Measurements from ENCODE around the gene EMILIN1.

The EMILIN1 gene

DNA sequence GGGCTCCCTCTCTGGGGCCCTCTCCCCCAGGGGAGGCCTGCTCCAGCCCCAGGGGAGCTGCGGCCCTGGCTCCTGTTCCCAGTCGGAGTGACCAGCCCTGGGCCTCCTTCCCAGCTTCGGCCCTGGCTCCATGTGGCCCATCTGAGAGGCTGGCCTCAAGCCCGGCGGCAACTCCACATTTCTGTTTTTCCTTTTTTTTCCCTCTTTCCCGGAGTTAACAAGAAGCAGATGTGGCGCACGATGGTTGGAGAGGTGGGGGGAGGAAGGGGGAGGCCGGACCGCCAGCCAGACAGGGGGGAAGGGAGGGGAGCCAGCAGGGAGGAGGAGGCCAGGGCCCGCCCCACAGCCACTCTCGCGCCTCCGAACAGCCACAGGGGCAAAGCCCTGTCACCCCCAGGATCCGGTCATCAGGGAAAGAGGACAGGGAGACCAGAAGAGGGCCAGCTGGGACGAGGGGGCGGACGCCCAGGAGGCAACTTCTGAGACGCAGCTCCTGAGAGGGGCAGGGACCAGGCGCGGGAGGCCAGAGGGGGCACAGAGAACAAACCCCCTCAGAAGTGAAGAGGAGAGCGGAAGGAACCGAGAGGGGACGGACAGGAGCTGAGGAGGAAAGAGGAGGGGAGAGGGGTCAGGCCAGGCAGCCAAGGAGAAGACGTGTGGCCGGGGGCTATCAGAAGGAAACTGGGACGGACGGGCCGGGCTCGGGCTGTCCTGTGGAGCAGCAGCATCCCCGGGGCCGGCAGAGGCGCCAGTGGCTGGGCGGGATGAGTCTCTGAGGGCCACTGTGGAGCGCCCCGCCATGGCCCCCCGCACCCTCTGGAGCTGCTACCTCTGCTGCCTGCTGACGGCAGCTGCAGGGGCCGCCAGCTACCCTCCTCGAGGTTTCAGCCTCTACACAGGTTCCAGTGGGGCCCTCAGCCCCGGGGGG is at the start of gene EMILIN1:
EMILIN1 (plus strand) TSS at position 349 of the 928 bp plus-strand sequence; CDS start at position 800, 451 bp downstream.
- no peak for DNase-seq

DNA sequence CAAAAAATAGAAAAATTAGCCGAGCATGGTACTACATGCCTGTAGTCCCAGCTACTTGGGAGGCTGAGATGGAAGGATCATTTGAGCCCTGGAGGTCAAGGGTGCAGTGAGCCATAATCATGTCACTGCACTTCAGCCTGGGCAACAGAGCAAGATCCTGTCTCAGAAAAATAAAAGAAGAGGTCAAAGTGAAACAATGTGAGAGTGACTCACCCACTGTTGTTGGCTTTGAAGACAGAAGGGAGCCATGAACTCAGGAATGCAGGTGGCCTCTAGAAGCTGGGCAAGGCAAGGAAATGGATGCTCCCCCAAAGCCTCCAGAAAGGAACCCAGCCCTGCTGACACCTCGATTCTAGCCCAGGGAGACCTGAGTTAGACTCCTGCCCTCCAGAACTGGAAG is 49.4 kb upstream of the EMILIN1 start:
- no peak for DNase-seq

DNA sequence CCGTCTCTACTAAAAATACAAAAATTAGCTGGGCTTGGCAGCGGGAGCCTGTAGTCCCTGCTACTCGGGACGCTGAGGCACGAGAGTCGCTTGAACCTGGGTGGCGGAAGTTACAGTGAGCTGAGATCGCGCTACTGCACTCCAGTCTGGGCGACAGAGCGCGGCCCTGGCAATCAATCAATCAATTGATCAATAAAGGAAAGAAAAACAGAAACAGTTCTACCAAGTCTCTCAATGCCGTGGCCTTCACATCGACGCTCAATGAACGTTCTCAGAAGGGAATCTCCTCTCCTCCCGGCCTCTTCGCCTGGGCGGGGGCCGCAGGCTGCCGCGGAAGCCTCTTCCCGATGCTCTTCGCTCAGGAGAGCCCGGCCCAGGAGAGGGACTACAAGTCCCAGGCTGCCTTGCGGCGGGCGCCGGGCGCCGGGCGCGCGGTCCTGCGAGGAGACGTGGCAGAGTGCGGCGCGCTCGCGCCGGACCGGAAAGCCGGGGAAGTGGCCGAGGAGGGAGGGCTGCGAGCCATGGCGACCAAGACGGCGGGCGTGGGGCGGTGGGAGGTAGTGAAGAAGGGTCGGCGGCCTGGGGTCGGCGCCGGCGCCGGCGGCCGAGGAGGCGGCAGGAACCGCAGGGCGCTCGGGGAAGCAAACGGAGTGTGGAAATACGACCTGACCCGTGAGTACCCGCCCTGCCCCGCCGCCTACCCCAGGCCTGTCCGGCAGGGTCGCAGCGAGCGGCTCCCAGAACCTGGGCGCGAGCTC is 45.7 kb upstream of the EMILIN1 start, which contains the start of gene TMEM214:
TMEM214 (plus strand) TSS at position 471 of the 758 bp plus-strand sequence; CDS start at position 522, 51 bp downstream.
- peak; percentile 88 for DNase-seq

DNA sequence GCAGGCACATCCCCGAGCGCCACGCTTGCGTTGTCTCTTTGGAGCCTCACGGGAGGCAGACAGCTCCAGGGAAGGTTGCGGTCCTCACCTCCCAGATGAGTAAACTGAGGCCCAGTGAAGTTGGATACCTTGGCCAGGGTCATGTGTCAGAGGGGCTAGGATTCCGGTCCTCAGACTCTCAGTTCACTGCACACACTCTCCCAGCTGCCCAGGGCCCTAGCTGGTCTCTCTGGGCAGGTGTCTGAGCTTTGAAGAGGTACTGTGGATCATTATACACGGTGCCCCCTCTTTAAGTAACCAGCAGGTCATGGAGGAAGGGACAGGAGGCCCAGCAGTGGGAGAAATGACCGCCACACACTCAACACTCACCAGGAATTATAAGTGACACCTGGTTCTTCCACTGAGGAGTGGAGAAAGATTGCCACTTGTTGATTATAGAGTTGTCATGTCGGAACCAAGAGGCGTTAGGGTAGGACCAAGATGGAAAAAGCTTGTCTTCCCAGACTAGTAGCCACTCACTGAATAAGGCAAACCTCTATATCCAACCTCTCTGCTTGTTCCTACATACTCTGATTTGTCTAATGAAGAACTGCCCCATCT is 45.1 kb upstream of the EMILIN1 start:
- no peak for DNase-seq

DNA sequence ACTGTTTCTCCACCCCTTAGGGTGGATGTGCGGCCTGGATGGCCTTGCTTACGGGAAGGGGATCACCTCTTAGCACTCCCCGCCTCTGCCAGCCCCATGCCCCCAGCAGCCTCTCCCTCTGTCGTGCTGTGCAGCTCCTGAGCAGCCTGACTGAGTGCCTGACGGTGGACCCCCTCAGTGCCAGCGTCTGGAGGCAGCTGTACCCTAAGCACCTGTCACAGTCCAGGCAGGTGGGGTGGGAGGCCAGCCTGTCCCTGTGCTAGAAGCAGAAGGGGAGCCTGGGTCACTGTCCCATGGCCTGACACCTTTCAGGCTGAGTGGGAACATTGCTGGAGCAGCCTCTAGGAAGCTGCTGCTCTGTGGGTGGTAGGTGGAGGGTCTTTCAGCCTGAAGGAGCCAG is 40.4 kb upstream of the EMILIN1 start:
- DNase-seq, result no peak

DNA sequence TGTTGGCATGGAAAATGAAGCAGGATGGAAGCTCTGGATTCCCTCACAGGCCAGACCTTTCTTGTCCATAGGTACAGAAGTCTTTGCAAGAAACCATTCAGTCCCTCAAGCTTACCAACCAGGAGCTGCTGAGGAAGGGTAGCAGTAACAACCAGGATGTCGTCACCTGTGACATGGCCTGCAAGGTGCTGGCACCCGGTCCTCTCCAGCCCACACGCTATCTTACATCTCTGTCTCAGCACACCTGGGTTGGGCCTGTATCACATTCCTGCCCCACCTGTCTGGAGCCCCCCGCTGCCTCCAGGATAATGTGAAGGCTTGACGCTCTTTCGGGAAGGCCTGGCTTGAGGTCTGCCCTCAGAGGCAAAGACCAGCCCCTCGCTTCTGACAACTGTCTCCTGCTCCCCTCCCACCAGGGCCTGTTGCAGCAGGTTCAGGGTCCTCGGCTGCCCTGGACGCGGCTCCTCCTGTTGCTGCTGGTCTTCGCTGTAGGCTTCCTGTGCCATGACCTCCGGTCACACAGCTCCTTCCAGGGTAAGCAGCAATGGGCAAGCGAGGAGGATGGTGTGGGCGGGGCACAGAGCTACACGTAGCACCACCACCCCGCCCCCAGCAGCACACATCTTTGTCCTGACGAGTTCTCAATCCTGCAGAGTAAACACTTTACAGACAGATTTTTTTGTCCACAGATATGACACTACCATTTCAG is 39.6 kb upstream of the EMILIN1 start:
- DNase-seq, result no peak

DNA sequence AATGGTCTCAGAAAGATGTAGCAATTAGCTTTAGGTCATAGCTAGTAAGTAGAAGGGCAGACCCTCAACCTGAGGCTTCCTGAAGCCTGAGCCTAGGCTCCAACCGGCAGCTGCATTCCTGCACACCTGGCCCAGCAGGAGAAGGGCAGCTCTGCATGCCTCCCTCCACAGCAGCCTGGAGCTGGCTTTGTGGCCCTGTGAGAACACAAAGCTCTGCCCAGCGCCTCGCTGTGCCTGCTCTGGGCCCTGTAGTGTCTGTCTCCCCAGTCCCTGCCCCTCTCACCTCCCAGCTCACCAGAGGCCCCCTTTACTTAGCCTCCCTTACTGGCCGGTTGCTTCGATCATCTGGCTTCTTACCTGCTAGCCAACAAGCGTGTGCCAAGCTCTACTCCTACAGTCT is 39.0 kb upstream of the EMILIN1 start:
- DNase-seq, result no peak

DNA sequence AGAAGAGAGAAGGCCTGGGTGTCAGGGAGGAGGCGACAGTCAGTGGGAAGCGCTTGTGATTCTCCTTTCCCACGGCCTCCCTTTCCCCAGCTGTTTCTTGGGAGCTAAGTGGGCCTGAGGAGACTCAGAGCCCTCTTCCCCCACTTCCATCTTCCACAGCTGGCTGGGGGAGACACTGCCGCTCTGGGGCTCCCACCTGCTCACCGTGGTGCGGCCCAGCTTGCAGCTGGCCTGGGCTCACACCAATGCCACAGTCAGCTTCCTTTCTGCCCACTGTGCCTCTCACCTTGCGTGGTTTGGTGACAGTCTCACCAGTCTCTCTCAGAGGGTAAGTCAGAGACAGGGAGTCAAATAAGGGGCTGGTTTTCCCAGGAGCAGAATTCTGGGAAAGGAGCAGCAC is 38.5 kb upstream of the EMILIN1 start:
- DNase-seq, result no peak

DNA sequence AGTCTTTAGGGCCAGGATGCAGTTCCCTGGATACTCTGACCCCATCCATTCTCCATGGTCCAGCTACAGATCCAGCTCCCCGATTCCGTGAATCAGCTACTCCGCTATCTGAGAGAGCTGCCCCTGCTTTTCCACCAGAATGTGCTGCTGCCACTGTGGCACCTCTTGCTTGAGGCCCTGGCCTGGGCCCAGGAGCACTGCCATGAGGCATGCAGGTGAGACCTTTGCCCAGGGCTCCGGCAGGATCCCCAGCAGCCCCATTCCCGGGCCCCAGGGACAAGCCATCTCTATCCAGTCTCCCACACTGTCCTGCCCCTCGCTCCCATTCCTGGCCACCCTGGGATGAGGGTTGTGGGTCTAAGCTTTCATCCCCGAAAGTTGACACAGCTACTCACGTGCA is 38.1 kb upstream of the EMILIN1 start:
- no peak for DNase-seq

DNA sequence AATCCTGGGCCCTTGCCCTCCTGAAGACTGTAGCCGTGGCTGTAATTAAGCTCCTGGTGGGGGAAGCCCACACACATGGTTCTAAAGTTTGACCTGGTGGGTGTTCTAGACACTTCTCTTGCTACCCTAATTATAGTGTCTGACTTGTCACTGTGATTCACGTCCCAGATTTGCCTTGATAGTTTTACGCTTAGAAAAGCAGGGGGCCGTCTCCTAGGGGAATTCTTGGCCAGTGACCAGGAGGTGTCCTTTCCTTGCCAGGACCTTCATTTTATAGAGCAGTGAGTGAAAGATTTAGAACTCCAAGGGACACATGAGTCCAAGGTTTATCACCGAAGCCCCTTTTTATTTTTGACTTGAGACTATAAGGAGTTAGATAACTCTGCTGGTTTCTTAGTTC is 36.7 kb upstream of the EMILIN1 start:
- no peak for DNase-seq

DNA sequence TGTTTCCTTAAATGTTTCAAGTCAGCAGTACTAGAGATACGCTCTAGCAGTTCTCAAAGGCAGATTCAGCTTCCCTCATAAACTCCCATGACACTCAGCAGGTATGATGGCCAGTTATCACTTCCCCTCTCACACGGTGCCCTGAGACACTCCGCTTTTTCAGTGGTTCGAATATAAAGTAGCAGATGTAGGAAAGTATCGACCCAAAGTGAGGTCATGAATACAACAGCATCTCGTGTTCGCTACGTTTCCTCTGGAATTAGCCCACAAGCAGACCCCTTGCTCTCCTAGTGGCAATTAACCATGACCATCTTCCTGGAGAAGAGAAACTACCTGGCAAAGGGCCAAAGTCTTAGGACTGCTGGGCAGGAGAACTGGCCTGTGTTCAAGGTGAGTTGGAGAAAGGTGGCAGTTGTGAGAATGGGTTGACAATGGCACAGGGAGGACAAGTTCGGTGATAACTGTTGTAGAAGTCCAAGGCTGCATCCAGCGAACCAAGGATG is 36.2 kb upstream of the EMILIN1 start:
- no peak for DNase-seq

DNA sequence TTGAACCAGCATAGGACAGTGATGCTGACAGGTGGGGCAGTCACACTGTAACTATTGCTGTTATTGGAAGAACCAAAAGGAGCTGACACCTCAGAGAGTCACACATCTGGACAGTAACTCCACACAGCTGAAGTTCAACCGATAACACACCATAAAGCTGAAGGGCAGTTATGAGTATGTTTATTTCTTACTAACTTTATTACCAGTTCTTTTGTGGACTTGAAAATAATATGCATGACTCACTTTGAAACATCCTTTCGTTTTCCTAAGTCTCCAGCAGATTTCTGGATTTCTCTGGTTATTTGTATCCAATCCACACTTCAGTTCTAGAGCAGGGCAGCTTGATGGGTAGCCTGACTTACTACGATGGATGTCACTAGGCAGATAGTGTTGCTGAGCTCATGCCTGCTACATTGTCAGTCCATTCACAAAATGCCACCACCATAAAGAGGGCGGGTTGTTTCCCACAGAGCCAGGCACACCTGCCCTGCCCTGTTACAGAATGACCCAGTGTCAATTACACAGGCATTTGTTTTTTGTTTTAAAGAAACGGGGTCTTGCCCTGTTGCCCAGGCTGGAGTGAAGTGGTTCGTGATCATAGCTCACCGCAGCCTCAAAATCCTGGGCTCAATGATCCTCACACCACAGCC is 35.3 kb upstream of the EMILIN1 start:
- DNase-seq, result no peak

DNA sequence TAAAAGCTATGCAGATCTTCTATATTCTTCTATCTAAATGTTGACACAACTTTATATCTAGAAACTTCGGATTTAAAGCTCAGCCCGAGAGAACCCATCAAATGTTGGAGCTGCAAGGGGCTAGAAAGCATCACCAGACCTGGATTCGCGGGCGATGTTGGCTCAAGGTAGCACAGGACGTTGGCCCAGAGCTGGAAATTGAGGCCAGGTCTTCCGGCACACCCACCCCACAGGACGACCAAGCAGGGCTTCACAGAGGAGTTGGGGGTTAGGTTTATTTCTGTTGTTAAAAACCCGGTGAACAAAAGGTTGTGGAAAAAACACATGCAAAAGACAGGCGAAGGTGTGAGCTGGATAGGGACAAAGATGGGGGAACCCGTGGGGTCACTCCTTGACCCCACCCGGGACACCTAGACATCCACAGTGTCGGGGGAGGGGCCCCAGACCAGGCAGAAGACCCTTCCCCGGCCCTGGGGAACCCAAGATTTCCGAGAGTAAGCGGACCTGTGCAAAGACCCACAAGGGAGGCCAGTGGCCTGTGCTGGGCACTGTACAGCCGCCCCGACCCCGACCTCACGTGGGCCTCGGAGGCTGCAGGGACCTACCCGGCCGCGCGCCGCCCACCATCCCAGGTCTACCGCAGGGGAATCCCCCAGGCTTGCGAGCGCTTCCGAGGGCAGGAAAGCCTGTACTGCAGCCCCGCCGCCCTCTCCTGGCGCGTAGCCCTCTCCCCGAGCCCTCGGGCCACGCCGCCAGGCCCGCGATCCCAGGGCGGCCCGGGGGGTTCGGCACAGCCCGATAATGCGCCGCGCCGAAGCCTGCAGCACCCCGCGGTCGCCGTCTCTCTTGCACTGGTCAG is 28.8 kb upstream of the EMILIN1 start:
- DNase-seq, result peak; percentile 83

DNA sequence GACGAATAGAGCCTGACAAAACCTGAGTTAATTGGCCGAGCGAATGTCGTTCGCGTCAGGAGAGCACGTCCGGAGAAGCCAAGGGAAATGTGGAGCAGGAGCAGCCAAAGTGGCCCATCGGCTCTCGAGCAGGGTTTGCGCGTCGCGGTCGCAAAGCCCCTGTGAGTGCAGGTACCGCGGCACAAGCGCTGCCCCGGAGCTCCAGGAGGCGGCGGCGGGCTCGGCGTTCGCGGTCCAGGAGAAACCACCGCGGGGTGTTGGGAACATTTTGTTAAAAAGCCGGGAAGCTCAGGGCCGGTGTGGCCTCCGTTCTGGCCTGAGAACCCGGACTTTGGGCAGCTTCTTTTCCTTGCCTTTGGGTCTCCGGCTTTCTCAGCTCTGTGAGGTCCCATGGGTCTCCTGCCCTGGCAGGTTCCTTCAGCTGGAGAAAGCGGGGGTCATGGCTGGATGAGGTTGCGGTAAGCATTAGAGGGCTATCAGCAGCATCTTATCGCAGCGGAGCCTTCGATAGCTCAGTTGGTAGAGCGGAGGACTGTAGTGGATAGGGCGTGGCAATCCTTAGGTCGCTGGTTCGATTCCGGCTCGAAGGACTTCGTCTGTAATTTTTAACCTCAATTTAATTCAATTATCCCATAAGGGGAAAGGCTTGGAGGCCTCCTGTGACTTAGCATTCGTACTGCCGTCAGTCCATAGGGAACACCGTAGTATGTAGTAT is 28.0 kb upstream of the EMILIN1 start:
- DNase-seq, result peak; percentile 96

DNA sequence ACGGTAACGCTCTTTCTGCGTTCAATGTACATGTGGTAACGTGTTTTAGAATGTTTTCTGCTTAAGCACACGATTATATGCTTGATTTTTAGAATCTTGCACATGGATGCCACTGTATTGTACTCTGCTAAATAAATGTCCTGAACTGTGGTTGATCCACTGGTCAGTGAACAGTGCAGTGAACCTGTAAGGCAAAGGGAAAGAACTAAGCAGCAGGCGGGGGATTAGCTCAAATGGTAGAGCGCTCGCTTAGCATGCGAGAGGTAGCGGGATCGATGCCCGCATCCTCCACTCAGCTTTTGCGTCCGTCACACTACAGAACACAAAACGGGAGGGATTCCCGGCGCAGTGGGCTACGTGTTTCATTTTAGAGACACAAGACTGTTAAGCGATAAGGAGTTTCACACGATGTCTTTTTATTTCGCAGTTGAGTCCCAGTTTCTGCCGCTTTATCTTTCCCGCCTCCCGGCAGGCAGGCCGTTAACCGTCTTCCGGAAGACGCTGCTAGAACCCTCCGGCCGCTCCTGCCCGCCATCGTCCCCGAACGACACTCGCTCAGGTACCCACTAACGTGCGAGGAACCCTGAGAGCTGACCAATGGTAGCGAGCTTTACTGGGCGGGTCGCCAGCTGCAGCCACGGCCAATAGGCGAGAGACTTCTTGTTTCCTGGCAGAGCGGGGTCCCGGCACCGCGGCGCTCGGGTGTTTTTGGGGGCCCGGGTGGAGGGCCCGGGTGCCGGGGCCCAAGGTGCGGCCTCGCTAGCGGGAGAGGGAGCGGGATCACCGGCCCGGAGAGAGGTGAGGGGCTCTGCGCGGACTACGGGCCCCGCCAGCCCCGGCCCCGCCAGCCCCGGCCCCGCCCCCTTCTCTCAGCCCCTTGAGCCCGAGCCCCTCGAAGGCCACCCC is 27.2 kb upstream of the EMILIN1 start, which contains the start of gene AGBL5:
AGBL5 (plus strand) TSS at position 673 of the 906 bp plus-strand sequence. CDS start 1,291 bp downstream, outside the sequence.
- DNase-seq, result peak; percentile 93

DNA sequence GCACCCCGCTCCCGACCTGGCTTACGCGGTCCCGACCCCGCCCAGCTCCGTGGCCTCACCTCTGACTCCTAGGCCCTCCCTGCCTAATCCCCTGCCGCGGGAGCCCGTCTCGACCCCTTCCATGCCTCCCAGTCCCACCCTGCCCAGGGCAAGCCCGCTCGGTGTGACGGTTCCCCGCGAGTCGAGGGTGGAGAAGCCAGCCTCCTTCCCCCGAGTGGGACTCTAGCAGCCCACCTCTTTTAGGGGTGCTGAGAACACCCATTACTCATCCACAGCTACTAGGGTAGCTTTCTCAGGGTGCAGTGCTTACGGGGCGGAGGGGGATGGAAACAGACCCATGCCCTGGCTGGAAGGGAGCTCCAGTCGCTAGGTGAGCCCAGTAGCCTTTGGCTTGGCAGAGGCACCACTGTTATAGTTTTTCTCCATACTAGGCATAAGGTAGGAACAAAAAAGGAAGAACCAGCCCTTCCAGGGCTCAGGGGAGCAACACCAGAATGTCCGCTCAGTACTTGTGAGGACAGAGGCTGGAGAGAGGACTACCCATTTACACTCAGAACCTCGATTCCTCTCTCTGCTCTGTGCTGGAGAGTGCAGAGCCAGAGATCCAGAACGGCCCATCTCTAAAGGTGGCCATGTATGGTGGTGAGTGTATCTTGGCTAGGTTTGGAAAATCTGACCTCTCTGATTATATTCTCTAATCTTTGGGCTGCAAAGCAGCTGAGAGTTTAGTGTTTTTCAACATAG is 26.3 kb upstream of the EMILIN1 start:
- DNase-seq, result peak; percentile 47

DNA sequence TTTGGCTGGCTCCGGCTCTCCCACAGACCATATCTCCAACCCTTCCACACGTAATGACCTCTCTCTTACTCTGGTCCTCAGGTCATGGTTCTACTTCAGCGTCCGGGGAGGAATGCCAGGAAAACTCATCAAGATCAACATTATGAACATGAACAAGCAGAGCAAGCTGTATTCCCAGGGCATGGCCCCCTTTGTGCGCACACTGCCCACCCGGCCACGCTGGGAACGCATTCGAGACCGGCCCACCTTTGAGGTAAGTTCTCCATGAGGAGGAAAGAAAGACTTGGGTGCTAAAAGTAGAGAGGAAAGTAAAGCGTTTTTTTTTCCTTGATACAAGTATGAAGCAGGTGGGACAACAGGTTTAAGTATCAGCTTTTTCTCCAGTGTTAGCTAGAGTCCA is 25.1 kb upstream of the EMILIN1 start:
- no peak for DNase-seq

DNA sequence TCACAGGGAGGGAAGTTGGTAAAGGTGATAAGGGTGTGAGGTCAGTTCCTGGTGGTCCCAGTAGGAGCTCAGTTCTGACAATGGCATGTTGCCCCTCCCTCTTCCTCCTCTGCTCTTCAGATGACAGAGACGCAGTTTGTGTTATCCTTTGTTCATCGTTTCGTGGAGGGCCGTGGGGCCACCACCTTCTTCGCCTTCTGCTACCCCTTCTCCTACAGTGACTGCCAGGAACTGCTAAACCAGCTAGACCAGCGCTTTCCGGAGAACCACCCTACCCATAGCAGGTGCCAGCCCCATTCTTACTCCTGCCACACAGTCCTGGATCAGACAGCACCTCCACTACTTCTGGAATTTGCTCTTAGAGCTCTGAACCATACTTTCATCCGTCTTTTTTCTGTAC is 24.6 kb upstream of the EMILIN1 start:
- DNase-seq, result no peak
